Sigmoid colon (tissue), 4 donors: ENCODE measurements around the gene EMP1.
"Not testable (repeated sequence)": the region's sequence is repeated elsewhere in the genome, so short reads cannot be mapped to it uniquely, and the experiment has no call there.

Source experiments
- EP300 ChIP-seq, 4 donors: sonication (generic); formaldehyde crosslinking; IDR thresholded peaks; one replicate each; pipeline ENCODE4 v1.6.1; 2017; ENCODE audit warnings: antibody characterized with exemption in 4 of 4
- POLR2A ChIP-seq, 2 donors: fragments of 450-650 bp; IDR thresholded peaks; one replicate each; pipeline ENCODE4 v1.6.1; 2016; ENCODE audit warnings: antibody characterized with exemption in 2 of 2, mild to moderate bottlenecking in 2 of 2, moderate library complexity in 2 of 2
- POLR2AphosphoS5 ChIP-seq, 4 donors: sonication (generic); formaldehyde crosslinking; IDR thresholded peaks; one replicate each; pipeline ENCODE4 v1.6.1; 2017; ENCODE audit warnings: antibody characterized with exemption in 4 of 4
- TF ChIP-seq, protein P1 (sequence below), 4 experiments: fragments of 450-650 bp in 3 of 4; fragments of 200-600 bp in 1 of 4; IDR thresholded peaks; one replicate each; pipeline ENCODE4 v1.5.1; 2016 to 2019; ENCODE audit warnings: antibody characterized with exemption in 4 of 4, mild to moderate bottlenecking in 3 of 4, moderate library complexity in 2 of 4

DNA sequence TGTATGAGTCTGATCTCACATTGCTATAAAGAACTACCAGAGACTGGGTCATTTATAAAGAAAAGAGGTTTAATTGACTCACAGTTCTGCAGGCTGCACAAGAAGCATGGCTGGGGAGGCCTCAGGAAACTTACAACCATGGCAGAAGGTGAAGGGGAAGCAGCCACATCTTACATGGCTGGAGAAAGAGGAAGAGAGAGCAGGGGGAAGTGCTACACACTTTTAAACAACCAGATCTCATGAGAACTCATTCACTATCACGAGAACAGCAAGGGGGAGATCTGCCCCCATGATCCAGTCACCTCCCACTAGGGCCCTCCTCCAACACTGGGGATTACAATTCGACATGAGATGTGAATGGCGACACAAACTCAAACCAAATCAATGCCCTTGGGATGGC lies 71.3 kb downstream of the EMP1 start:
- TF ChIP-seq, protein P1, sequence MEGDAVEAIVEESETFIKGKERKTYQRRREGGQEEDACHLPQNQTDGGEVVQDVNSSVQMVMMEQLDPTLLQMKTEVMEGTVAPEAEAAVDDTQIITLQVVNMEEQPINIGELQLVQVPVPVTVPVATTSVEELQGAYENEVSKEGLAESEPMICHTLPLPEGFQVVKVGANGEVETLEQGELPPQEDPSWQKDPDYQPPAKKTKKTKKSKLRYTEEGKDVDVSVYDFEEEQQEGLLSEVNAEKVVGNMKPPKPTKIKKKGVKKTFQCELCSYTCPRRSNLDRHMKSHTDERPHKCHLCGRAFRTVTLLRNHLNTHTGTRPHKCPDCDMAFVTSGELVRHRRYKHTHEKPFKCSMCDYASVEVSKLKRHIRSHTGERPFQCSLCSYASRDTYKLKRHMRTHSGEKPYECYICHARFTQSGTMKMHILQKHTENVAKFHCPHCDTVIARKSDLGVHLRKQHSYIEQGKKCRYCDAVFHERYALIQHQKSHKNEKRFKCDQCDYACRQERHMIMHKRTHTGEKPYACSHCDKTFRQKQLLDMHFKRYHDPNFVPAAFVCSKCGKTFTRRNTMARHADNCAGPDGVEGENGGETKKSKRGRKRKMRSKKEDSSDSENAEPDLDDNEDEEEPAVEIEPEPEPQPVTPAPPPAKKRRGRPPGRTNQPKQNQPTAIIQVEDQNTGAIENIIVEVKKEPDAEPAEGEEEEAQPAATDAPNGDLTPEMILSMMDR (IDR thresholded peaks at IDR 0.05): not testable (repeated sequence)
- TF ChIP-seq POLR2A, POLR2AphosphoS5, EP300 (IDR thresholded peaks at IDR 0.05): not testable (repeated sequence)
